Measurements from ENCODE around the gene ANGPTL7.

DNA sequence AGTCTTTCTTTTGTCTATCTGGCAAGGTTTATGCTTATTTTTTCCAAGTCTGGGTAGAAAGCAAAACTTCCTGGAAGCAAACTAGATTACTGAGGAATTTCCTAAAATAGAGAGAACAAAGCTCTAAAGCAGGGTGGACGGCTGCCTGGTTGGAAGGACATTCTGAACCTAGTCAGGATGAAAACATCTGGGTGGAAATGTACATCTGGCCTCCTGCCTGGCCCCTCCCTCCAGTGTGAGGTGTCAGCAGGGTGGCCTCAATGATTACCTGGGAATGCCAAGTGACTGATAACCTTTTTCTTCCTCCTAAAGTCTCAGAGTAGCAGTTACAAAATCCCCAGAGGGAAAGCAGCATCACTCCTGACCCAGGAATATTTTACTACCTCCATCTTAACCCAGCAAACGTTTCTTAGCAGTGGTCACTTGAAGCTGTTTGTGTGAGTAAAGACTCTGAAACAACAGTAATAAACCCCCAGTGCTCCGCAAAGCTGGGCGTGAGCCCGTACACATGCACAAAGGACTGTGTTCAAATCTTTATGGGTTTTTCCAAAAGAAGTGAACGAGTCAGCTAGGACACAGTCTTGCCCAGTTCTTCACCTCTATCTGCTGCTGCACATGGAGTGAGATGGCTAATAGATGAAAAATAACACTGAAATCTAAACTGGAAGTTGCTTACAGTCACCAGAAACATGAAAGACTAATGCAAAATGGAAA is 18.9 kb downstream of the ANGPTL7 start:
- TF ChIP-seq POLR2A (IDR thresholded peaks at IDR 0.05): no peak
- TF ChIP-seq CTCF (IDR thresholded peaks at IDR 0.05): no peak

Measured in breast epithelium (tissue), 3 donors.